Progenitor cell of endocrine pancreas (in vitro differentiated cells): ENCODE measurements around the gene NEO1. TPM values are rescaled to one million over a fixed set of nuclear protein-coding genes. Genes with fewer than 3 reads are reported as not detected.

Experiments used
- DNase-seq: peaks from one replicate; pipeline ENCODE4 v3.0.0; 2021; ENCODE audit warnings: low spot score; ENCODE audit not compliant: unreplicated experiment
- H3K27ac Mint-ChIP-seq: 2 replicates; pipeline ENCODE4 v1.8.0; 2021; ENCODE audit warnings: mild to moderate bottlenecking, moderate library complexity, mixed read lengths
- H3K27me3 Mint-ChIP-seq: 2 replicates; pipeline ENCODE4 v1.8.0; 2021; ENCODE audit warnings: mixed read lengths
- H3K36me3 Mint-ChIP-seq: 2 replicates; pipeline ENCODE4 v1.8.0; 2022; ENCODE audit warnings: mixed read lengths; ENCODE audit not compliant: insufficient read depth
- H3K4me1 Mint-ChIP-seq: 2 replicates; pipeline ENCODE4 v1.8.0; 2021; ENCODE audit warnings: low read depth, mixed read lengths
- H3K4me3 Mint-ChIP-seq: 2 replicates; pipeline ENCODE4 v1.8.0; 2021; ENCODE audit warnings: low read depth, mild to moderate bottlenecking, moderate library complexity, mixed read lengths
- H3K9me3 Mint-ChIP-seq: 2 replicates; pipeline ENCODE4 v1.8.0; 2021; ENCODE audit warnings: low read depth, mixed read lengths
- total RNA-seq: library from RNA; stranded (reverse); gene quantifications from 2 replicates; pipeline ENCODE4 v1.2.1, GENCODE V29; 2021
- TF ChIP-seq, protein P1 (sequence below): fragments of 200-600 bp; sonication (generic); IDR thresholded peaks from one replicate; pipeline ENCODE4 v1.5.0; 2021; ENCODE audit warnings: antibody characterized with exemption, mild to moderate bottlenecking; ENCODE audit not compliant: unreplicated experiment

NEO1 gene
- total RNA-seq, 1 donor from 2014 or later, result 118 TPM

DNA sequence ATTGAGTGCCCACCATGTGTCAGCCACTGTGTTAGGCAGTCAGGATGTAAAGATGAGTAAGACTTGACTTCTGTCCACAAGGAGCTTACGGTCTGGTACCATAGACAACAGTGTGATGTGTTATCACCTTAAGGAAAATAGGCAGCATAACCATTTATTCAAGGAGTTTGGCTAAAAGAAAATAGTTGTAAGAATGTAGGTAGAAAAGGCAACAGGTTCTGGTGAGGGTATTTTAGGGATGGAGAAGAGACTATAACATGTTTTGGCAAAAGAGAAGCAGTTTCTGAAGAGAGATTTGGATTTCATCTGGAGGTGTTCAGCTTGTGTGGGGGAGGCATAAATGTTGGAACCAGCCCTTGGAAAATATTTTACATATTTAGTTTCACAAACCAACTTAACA, 194.6 kb downstream of the NEO1 start:
- no peak for DNase-seq
- TF ChIP-seq, protein P1, sequence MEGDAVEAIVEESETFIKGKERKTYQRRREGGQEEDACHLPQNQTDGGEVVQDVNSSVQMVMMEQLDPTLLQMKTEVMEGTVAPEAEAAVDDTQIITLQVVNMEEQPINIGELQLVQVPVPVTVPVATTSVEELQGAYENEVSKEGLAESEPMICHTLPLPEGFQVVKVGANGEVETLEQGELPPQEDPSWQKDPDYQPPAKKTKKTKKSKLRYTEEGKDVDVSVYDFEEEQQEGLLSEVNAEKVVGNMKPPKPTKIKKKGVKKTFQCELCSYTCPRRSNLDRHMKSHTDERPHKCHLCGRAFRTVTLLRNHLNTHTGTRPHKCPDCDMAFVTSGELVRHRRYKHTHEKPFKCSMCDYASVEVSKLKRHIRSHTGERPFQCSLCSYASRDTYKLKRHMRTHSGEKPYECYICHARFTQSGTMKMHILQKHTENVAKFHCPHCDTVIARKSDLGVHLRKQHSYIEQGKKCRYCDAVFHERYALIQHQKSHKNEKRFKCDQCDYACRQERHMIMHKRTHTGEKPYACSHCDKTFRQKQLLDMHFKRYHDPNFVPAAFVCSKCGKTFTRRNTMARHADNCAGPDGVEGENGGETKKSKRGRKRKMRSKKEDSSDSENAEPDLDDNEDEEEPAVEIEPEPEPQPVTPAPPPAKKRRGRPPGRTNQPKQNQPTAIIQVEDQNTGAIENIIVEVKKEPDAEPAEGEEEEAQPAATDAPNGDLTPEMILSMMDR, result no peak
- Mint-ChIP-seq H3K27ac (no peak overlapping the region), H3K36me3 (peaks cover 15% of the 10 kb centered on the region), H3K4me3 (no peak overlapping the region), H3K27me3 (no peaks in the 10 kb centered on the region), H3K4me1 (no peaks in the 10 kb centered on the region), H3K9me3 (no peaks in the 10 kb centered on the region)

DNA sequence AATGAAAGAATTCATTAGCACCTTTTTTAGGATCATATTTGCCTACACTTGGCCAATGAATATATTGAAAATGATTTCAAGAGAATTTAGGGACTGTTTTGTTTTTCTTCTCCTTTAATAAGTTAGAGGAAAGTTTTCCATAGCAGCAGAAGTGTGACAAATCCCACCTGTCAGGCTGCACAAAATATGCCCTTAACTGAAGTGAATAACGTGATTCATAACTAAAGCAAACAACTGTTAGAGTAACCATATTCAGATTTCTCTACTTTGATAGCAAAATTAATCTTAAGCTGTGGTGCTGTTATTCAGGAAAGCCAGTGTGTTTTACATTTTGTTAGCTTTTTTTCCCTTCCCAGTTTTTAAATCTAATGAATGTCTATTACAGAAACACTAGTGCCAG, 195.1 kb downstream of the NEO1 start:
- no peaks in the 10 kb centered on the region for H3K9me3 Mint-ChIP-seq
- no peaks in the 10 kb centered on the region for H3K27me3 Mint-ChIP-seq
- H3K4me3 Mint-ChIP-seq, result no peak overlapping the region
- TF ChIP-seq, protein P1, result no peak
- peaks cover 15% of the 10 kb centered on the region for H3K36me3 Mint-ChIP-seq
- DNase-seq, result no peak
- no peak overlapping the region for H3K27ac Mint-ChIP-seq
- H3K4me1 Mint-ChIP-seq, result no peaks in the 10 kb centered on the region

GRCh38 chr15:73249499-73249898, 197.2 kb downstream of the NEO1 start:
- H3K4me1 Mint-ChIP-seq, result no peaks in the 10 kb centered on the region
- H3K27ac Mint-ChIP-seq, result peak overlapping the region; percentile 59
- no peaks in the 10 kb centered on the region for H3K9me3 Mint-ChIP-seq
- no peak overlapping the region for H3K4me3 Mint-ChIP-seq
- no peaks in the 10 kb centered on the region for H3K27me3 Mint-ChIP-seq
- TF ChIP-seq, protein P1, result peak; percentile 11
- DNase-seq, result no peak
- peaks cover 11% of the 10 kb centered on the region for H3K36me3 Mint-ChIP-seq

- TF ChIP-seq, protein P1, result no peak
- Mint-ChIP-seq H3K27ac (no peak overlapping the region), H3K27me3 (no peaks in the 10 kb centered on the region), H3K9me3 (no peaks in the 10 kb centered on the region), H3K4me1 (no peaks in the 10 kb centered on the region), H3K36me3 (peaks cover 18% of the 10 kb centered on the region), H3K4me3 (no peak overlapping the region)
- DNase-seq, result no peak
Observed at GRCh38 chr15:73254598-73254997, 202.3 kb downstream of the NEO1 start.

GRCh38 chr15:73258271-73259108, 206.2 kb downstream of the NEO1 start:
- Mint-ChIP-seq H3K9me3 (no peaks in the 10 kb centered on the region), H3K27me3 (no peaks in the 10 kb centered on the region), H3K27ac (peak overlapping the region; percentile 21), H3K36me3 (peaks cover 28% of the 10 kb centered on the region), H3K4me3 (no peak overlapping the region), H3K4me1 (no peaks in the 10 kb centered on the region)
- TF ChIP-seq, protein P1, result no peak
- DNase-seq, result no peak
